Medulla oblongata (tissue), 1 donor: Measurements from ENCODE around the gene HOXA13.
A peak's percentile ranks its signal among the peaks of the same experiment; 100 is the strongest.

Source experiments
- DNase-seq: peaks from one replicate; pipeline ENCODE4 v3.0.0-alpha.2; 2015; ENCODE audit errors: extremely low spot score

Gene HOXA13

GRCh38 chr7:27207348-27207985 lies 7.6 kb upstream of the HOXA13 start:
- DNase-seq, result no peak

DNA sequence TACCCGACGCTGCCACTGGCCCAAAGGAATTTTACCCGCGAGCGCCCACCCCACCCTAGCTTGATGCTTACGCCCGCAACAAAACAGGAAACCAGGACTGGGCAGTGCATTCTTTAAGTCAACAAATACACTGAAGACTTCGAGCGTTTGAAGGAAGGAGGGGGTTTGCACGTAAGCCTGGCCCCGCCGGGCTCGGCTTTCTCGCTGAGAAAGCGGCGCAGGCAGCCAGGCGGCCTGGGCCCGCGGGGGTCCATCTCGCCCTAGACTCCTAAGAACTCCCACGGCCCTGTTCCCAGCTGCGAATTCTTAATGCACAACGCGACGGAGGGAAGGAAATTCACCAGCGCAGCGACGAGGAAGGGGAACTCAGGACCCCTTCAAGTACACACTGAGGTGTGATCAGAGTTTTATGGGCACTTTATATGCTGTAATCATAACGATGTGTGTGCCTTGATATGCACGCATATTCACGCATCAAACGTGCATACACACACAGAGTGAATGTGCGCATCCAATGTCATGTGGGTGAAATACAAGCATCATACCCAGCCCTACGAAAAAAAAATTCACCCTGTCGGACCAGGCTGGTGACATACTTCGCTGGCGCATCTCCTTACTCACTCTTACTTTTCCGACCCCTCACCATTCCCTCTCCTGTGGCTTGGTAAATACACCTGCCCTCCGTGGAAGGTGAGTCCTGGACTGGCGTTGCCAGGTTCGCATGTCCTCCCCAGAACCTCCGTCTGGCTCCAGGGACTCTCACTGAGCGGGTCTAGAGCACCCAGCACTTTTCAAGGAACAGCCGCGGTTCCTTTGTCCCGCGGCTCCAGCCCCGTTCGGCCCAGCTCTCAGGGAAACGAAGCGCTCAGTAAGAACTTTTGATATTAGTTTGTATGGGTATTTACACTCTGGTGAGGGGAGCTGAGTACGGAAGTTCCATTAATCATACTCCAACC lies 5.7 kb upstream of the HOXA13 start:
- no peak for DNase-seq

- no peak for DNase-seq
Observed at GRCh38 chr7:27204851-27205322, 5.0 kb upstream of the HOXA13 start.

GRCh38 chr7:27203964-27204594 lies 4.2 kb upstream of the HOXA13 start:
- no peak for DNase-seq

DNA sequence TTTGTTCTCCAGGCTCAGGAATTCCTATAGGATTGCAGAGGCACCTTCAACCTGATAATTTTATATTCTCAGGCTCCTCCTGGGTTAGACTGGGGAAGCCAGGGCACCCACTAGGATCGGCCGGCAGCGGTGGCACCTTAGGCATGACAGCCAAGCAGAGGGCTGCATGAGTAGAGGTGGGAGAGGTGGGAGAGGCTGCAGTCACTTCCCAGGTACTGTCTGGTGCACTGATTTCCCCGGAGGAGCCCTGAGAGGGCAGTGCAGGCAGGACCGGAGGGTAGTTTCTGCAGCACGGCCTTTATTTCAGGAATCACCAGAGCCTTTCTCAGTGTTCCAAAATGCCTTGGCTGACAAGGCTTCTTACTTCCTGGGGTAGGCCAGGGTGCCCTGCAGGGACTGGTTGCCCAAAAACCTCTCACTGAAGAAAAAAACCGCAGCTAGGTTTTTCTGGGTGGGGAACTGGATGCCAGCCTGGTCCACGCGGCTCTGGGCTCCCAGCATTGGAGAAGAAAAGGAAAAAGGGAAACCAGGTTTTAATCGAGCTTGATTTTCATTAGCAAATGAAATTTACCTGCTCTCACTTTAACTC lies 3.6 kb upstream of the HOXA13 start:
- no peak for DNase-seq

DNA sequence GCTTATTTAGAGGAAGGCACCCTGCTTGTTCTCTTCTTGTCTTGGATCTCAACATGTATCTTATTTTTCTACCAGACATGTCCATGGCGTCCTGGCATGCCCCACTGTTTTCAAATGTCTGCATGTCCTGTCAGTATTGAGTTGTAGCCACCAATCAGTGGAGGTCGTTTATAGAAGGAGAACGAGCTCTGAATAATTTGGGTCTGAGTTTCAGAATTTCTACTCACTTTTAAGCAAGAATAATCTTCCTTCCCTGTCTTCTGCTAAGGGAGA lies 2.9 kb upstream of the HOXA13 start:
- DNase-seq, result no peak

DNA sequence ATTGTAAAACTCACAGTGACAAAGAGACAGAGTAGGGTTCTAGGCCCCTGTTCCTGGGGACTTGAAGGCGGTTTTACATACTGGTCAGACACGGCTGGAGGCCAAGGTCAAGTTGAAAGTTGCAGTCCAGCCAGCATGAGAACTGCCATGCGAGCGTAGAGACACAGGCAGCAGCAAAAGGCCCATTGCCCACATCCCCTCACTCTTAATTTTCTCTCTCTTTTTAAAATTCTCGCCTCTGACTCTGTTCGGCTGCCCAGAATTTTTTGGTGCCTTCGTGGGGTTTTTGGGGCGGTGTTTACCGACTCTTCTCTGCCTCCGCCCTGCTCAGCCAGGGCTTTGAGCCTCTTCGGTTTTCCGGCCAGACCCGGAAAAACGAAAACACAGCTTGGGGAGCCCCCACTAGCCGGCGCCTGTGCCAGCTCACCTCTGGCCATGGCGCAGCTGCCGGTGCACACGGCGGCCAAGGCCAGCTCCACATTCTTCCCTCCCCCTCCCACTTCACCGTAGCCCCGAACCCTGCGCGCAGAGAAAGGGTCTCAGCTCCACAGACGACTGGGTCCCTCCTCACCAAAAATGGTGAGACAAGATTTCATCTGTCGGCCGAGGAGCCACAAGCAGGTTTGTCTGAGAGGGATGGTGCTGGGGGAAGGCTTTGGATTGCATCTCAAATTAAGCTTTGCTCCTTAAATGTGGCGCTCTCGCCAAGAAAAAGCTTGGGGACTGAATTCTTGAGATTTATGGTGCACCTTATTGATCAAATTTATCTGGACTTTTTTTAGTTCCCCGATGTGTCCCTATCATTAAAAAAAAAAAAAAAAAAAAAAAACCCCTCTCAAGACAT lies 2.3 kb upstream of the HOXA13 start:
- DNase-seq, result no peak

GRCh38 chr7:27201580-27202017 lies 1.7 kb upstream of the HOXA13 start:
- no peak for DNase-seq

- DNase-seq, result peak; percentile 71
Observed at GRCh38 chr7:27200761-27201579, 1.1 kb upstream of the HOXA13 start.

DNA sequence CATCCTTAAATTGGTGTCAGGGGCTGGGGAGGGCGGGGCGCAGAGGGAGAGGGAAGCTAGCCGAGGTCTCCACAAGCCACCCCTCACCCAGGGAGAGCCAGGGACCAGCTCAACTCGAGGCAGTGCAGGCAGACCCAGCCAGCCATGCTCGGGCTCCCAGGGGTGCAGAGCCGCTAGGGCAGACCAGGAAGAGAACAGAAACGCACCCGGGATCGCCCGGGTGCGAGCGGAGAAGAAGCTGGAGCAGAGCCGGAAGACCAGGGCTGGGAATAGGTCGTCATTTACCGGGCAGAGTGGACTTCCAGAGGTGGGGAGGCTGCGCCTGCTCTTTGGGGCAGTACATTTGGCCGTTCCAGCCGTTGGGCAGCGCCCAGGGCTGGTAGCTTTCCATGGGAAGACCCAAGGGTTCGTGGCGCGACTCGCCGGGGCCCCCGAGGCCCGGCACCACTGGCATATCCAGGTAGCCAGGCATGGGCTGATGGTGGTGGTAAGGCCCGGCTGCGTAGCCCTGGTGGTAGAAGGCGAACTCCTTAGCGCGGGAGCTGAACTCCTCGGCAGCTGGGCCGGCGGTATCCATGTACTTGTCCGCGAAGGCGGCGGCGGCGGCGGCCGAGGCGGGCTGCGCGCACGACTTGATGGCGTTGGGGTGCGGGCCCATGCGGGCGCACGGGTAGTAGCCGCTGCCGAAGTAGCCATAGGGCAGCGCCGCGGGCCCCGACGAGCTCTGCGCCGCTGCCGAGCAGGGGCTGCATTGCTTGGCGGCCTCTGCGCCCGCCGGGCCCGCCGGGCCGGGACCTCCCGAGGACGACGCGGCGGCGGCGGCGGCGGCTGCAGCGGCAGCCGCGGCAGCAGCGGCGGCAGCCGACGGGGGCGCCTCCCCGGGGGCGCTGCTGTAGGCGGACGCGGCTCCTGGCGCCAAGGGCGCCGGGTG lies 755 bp downstream of the HOXA13 start:
- DNase-seq, result no peak

- DNase-seq, result no peak
Observed at GRCh38 chr7:27198138-27198841, 1.6 kb downstream of the HOXA13 start.

- no peak for DNase-seq
Observed at GRCh38 chr7:27197137-27198042, 2.5 kb downstream of the HOXA13 start.

GRCh38 chr7:27196287-27196767 lies 3.6 kb downstream of the HOXA13 start:
- DNase-seq, result peak; percentile 91

GRCh38 chr7:27194686-27195379 lies 5.1 kb downstream of the HOXA13 start:
- DNase-seq, result no peak

- no peak for DNase-seq
Observed at GRCh38 chr7:27194002-27194352, 5.9 kb downstream of the HOXA13 start.

DNA sequence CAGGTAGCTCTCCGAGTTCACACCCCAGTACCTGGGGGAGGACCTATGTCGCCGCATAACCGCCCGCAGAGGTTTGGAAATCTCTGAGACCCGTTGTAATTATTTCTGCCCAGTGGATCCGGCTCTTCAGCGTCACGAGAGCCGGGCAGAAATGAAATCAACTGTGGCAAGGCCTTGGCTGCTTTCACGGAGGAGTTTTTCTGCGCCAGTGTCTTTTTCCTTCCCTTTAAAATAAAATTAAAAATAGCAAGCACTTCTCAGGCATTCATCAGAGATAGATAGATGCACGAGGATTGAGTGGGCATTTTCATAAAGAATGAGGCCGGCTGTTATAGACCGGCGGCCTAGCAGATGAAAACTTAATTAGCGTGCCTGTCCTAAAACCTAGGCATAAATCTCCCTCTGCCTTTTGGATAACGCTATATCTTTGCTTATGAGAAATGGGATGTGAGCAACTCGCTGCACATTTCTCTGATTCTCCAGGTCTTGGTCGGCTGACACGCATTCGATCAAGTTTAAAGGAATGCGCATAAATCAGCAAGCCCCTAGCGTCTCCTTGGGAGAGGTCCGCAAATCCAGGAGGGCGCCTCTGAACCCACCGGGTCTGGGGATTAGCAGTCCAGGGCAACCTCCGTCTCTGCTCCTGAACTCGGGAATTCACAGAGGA lies 6.4 kb downstream of the HOXA13 start:
- DNase-seq, result no peak
